Forelimb muscle (tissue), 1 donor: Measurements from ENCODE around the gene GNS. TPM values are rescaled to one million over a fixed set of nuclear protein-coding genes. Genes with fewer than 3 reads are reported as not detected.
"Not testable (repeated sequence)": the region's sequence is repeated elsewhere in the genome, so short reads cannot be mapped to it uniquely, and the experiment has no call there.

Experiments used
- DNase-seq: peaks from one replicate; pipeline ENCODE4 v3.0.0-alpha.2; 2013; ENCODE audit warnings: low read depth
- polyA plus RNA-seq: library from polyadenylated mRNA; unstranded; fragments of 120-200 nt; gene quantifications from one replicate; pipeline ENCODE4 v1.2.1, GENCODE V29; 2013; ENCODE audit not compliant: insufficient read length

Gene GNS
- polyA plus RNA-seq, 1 donor, result 55.7 TPM

DNA sequence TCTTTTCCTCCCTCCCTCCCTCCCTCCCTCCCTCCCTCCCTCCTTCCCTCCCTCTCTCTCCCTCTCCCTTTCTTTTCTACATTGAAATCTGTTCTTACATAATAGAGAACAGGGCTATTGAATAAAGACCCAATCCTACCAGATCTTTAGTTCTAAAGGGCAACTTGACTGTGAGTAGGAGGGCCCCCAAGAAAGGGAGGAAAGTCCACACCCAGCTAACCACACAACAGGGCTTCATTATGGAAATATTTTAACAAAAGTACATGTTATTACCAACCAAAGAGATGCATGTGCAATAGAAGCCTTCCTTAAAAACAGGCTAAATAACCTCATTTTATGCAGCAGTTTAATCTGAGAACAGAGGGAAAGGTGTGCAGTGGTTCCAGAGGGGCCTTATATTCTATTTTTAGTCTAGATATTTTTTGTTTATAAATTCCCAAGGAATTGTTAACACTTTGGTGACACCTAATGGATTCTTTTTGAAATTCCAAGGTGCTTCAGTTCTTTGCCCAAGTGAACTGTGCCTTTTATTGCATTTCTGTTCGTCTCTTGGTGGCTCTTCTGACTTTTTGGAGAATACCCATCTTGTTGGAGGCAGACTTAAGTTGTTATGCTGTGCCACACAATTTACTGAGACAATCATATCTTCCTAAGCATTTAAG, 63.0 kb downstream of the GNS start:
- DNase-seq, result no peak

DNA sequence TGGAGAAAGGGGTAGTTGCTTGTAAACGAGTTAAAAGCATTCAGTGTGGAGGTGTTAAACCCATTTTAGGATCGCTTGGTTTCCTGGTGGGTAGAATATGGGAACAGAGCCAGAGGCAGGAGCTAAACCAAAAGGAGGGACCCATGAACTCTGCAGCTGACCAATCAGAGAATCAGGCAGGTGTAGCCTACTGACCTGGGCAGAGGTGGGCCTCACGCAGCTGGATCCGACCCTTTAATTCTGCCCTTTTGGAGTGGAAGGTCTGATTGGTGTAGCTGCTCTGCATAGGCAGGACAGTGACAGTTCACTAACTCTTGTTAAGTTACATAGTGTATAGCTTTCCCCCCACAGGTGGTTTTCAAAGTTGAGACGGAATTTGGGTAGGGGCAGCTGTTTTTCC, 63.7 kb downstream of the GNS start:
- DNase-seq, result no peak

DNA sequence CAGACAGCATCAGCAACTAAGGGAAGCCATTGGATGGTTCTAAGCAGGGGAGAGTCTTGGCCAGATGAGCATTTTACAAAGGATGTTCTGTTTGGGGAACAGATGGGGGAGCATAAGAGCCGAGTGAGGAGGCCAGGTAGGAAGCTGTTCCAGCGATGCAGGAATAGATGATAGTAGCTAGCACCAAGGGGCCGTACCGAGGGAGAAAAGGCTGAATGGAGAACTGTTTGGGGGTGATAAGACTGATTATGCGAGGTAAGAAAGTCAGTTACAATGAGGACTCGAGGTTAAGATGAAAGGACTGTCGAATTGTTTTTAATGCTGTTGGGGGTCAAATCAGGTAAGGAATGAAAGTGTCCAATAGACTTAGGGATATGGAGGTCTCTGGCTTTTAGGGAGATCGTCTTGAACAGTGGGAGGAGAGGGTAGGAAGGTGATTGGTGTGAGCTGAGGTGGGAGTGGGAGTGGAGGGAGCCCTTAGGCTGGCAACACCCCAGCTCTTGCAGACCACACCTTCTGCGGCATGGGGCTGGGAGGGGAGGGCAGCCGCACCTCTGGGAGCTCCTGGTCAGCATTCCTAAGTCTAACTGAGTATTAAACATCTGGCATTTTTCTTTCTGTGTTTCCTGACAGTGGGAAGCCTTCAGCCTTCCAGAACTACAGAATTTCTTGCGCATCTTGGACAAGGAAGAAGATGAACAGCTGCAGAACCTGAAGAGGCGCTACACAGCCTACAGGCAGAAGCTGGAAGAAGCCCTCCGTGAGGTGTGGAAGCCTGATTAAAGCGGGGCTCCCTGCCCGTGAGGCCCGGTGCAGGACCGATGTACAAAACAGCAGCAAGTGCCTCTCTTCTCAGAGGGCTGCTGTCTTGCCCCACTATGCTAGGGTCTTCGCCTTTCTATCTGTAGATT, 64.8 kb downstream of the GNS start:
- DNase-seq, result no peak

DNA sequence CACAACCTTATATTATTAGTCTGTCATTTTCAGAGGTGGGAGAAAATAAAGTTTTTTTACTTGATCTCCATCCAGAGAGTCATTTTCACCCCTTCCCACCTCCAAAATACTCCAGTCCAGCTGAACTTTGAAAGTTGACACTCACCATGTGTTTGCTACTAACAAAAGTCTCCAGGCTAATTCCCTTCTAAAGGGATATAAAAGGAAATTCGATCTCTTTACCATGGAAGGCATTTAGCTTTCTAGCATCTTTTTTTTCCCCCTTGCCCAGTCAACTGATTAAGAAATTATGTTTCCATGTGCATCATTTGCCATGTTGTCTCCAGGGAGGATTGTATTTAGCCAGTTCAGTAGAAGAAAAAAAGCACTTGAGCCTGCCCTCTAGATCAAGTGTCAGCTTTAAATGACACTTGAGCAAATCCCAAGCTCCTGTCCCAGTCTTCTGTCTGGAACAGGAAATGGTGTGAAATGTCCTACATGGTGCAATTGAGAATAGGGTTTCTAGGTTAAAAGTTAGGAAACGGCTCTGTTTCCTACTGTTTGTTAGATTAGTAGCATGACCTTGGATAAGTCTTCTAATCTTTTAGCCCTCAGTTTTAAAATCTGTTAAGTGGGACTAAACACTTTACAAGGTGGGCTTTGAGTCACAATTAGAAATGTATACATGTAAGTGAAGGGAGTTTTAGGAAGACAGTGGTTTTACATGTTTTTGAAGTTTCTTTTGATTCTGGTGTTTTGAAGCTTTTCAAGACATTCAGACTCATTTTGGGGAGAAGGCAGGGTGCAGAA, 67.2 kb downstream of the GNS start:
- no peak for DNase-seq

DNA sequence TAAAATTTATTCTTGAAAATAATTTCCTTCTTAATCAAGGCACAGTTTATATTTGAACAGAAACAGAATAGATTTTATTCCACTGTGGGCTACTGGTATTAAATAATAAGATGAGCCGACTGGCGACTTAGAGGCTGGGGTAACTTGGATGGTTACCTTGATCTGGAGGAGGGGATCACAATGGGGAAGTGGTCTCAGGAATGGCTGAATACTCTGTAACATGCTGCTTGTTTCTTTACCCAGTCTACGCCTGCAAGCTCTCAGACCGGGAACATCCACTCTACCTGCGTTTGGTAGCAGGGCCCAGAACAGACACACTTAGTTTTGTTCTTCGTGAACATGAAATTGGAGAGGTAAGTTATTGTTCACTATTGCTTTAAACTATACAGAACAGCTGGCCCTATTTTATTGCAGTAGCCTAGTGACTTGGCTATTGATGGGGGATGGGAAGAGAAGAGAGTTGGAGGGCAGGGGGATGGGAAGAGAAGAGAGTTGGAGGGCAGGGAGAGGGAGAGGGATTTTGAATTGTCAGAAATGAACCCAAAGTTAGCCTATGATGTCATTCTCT, 67.9 kb downstream of the GNS start:
- DNase-seq, result no peak

DNA sequence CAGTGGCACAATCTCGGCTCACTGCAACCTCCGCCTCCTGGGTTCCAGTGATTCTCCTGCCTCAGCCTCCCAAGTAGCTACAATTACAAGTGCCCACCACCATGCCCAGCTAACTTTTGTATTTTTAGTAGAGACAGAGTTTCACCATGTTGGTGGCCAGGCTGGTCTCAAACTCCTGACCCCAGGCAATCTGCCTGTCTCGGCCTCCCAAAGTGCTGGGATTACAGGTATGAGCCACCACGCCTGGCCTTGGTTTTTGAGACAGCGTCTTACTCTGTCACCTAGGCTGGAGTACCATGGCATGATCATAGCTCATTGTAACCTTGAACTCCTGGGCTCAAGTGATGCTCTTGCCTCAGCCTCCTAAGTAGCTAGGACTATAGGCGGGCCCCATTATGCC, 69.0 kb downstream of the GNS start:
- not testable (repeated sequence) for DNase-seq

DNA sequence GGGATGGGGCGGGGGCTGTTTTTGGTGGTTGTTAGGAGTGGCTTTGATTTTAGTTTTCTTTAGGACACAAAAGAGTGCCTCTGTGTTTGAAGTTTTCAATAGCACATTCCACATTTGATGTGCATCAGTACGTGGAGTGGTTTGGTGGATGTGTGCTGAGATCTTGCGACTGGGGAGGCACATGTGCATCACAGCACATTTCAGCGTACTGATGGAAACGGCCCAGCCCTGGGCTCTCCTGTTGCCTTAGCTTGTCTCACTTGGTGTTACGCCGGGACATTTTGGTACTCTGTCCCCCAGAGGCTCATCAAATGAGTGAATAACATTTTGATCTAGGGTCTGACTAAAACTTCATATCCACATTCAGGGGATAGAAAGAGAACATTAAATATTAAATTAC, 70.5 kb downstream of the GNS start:
- no peak for DNase-seq

DNA sequence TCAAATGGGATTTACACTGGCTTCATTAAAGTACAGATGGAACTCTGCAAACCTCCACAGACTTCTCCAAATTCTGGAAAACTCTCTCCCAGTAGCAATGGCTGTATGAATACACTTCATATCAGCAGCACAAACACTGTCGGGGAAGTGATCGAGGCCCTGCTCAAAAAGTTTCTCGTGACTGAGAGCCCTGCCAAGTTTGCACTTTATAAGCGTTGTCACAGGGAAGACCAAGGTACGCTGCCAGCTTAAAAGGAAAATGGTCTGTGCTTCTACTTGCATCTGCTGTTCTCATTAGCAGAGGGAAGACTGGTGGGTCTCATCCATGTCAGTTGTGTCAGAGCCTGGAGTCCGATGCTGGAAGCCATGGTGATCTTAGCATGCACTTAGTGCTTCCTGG, 71.0 kb downstream of the GNS start:
- DNase-seq, result no peak

DNA sequence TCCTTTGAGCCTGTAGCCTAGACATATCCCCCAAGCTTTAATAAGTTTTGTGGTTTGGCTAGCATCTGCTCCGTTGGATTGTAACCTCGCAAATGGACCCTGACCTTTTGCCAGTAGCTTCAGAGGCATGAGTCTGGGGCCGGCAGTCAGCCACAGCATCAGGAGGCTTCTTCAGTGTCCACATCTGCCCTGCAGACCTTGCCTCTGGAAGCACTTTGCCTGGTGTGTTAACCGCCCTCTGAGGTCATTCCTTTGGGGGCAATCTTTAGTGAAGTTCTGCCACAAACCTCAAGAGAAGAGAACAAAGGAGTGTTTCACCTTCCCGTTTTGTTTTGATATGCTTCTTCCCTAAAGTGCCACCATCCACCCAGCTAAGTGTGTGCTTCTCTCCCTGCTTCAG, 71.4 kb downstream of the GNS start:
- DNase-seq, result no peak

DNA sequence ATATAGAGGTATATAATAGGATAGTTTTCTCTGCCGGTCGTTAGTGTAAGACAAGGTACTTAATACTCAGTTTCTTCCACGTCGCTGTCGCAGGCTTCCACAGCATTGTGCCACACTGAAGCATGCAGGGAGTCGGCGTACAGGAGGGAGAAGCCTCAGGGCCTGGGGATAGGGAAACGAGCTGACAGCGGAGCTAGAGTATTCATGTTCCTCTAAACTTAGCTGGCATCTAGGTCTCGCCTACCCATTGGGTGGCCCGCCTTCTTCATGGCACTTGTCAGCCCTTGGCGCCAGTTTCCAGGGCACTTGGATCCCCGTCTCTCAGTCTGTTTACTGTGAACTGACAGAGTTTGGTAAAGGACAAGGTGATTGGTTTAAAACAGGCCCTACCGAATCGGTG, 73.6 kb downstream of the GNS start:
- no peak for DNase-seq

DNA sequence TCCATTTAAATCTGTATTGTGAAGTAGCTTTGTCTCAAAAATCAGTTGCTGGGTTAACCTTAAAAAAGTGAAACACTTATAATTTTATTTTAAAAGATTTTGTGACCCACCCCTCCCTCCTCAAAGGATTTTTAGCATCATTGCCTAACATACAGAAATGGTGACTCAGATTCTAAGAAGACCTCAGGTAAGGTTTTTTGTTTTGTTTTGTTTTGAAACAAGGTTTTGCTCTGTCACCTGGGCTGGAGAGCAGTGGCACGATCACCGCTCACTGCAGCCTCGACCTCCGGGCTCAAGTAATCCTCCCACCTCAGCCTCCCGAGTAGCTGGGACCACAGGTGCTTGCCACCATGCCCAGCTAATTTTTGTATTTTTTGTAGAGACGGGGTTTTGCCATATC, 74.2 kb downstream of the GNS start:
- no peak for DNase-seq

DNA sequence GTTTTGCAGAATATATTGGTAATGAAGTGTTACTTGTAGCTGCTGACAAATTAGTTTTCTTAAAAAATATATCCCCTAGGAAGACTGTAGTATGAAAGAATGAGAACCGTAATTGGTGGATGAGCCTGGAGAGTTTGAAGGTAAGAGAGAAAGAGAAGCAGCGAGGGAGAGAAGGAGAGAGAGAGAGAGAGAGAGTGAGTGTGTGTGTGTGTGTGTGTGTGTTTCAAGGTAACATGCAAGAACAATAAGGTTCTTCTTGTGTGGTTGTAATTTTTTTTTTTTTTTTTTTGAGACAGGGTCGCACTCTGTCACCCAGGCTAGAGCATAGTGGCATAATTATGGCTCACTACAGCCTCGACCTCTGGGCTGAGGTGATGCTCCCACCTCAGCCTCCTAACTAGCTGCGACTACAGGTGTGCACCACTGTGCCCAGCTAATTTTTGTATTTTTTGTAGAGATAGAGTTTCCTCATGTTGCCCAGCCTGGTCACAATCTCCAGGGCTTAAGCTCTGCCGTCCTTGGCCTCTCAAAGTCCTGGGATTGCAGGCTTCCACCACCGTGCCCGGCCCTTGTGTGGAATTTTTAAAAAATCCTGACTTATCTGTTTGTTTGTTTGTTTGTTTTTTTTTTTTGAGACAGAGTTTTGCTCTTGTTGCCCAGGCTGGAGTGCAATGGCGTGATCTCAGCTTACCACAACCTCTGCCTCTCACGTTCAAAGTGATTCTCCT, 75.2 kb downstream of the GNS start:
- no peak for DNase-seq

DNA sequence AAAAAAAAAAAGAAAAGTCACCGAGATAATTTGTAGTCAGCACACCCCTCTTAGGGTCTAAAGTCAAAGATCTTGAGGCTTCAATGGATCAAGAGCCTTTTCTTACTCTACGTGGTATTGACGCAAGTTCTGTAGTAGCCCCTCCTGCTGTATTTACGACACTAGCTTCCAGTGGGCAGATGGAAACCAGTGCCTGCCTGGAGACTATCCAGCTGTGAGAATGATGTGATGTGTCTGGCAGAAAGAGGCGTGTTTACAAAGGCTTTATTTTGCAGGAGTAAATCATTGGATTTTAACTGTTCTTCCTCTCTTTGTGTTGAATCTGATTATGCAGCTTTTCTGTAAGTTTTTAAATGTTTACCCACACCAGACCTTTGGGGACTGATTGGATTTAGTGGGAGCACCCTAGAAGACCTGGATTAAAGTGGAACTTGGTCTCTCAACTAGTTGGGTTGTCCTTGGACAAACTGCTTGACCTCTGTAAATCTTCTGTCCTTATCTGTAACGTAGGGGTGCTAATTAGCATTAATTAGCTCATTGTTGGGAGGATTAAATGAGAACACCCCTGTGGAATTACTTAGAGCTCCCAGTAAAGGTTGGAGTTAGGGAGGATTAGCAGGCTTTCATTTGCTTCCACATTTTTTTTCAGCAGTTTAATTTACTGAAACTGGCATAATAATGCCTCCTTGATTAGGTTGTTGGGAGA, 76.5 kb downstream of the GNS start:
- DNase-seq, result no peak

DNA sequence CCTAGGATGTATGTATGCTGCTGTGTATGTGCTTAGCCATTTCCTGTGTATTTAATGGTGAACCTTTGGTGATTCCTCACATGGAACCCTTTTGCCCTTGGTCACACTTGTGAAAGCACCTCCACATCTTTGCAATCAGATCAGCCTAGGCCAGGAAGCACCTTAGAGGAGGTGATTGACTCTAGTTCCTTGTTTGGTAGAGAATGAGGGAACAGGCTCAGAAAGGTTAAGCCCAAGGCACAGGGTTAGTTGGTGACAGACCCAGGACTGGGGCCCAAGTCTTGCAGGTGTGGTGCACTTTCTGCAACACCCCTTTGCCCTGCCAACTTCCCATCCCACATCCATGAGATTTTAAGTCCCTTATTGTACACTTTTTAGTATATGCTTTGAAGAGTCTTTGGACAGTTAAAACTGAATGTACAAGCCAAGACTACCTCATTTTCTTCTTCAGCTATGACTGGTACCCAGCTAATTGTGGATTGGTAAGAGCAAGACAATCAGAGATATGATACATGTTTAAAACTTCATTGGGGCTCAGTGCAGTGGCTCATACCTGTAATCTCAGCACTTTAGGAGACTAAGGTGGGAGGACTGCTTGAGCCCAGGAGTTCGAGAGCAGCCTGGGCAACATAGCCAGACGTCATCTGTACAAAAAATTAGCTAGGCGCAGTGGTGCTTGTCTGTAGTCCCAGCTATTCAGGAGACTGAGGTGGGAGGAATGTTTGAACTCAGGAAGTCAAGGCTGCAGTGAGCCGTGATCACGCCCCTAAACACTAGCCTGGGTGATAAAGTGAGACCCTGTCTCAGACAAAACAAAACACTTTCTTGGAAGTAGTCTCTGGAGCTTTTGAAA, 77.8 kb downstream of the GNS start:
- no peak for DNase-seq

DNA sequence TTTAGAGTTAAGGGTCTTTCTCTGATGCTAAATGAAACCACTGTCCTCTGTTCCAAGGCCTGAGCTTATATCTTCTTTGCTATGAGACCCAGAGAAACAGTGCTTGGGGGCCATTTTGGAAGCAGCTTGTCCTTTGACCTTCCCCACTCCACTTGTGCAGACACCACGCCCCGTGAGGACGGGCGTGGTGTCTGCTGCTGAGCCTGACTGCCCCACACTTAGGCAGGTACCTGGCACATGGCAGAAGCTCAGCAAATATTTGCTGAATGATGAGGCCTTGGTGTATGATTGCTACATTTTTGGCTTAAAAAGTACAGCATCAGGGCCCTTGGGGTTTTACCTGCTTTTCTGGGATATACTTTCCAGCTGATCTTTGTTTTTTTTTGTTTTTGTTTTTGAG, 79.0 kb downstream of the GNS start:
- DNase-seq, result no peak

DNA sequence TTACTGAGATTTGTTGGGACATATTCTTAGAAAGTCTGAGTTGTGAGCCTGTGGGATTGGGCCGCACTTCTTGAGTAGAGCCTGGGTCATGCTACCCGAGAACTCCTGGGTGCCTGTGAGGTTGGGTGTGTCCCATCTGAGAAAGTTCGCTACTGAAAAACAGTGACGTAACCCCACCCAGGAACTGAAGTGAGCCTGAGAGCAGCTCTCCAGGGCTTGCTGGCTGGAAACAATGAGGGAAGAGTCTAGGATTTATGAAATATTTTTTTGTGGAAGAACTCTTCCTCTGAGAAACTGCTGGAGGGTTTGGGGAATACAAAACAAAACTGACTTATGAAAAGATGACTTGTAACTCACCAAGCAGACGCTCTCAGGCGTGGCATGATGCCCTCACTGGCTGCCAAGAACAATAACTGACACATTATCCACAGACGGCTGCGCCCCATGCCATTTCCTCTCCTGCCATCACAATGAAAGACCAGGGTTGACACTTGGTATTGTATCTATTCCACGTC, 79.7 kb downstream of the GNS start:
- DNase-seq, result no peak

DNA sequence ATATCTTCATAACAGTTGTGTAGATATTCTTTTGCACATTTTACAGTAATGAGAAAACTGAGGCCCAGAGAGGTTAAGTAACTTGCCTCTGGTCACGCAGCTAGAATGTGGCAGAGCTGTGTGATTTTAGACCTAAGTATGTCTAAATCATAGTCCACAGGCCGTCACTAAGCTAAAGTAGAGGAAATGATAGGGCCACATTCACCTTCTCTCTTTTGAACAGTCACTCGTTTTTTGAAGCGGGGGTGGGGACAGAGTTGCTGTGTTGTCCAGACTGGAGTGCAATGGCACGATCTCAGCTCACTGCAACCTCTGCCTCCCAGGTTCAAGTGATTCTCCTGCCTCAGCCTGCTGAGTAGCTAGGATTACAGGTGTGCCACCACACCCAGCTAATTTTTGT, 80.4 kb downstream of the GNS start:
- no peak for DNase-seq

DNA sequence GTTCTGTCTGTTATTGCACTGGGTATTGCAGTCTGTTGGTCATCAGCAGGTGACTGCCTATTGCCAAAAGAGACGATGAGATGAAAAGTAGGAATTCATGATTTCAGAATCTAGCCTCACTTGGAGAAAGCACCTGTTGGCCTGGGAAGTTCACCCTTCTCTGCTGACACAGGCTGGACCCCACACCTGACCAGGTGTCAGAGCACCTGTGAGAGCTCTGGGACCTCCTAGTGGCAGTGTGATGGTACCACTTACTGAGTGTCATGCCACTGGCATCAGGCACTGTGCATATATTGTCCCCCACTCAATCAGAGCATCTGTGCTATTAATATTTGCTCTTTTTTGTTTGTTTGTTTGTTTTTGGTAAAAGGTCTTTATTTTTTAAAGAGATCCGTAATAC, 81.0 kb downstream of the GNS start:
- DNase-seq, result no peak

DNA sequence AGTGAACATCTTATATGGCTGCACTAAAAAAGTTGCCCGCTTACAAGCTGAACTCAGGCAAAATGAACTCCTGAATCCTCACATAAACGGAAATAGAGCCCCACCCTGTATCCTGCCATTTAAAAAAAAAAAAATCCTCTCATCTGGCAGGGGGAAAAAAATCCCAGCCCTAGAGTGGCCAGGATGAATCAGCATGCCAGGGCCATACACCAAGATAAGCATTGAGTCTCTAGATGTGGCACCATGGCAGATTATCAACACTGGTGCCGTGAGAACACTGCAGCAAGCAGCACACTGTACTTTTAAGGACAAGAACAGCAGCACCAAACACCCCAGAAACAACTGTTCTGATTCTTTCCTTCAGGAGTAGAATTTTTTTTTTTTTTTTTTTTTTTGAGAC, 83.4 kb downstream of the GNS start:
- DNase-seq, result no peak
